D721Med (cell line): ENCODE data around the gene IL24.

Experiments used
- DNase-seq: peaks from one replicate; pipeline ENCODE4 v3.0.0; 2011; ENCODE audit warnings: low spot score; ENCODE audit not compliant: insufficient read length
- FAIRE-seq: peaks from 2 replicates; lab custom pipeline; 2011; peaks lifted over from hg19 to GRCh38; lab: Jason Lieb, UNC
- CTCF ChIP-seq: IDR thresholded peaks from 2 replicates; pipeline ENCODE4 v1.5.1; 2012; ENCODE audit warnings: mild to moderate bottlenecking, control low read depth; ENCODE audit not compliant: insufficient read depth; ENCODE audit errors: missing control alignments

IL24 gene

GRCh38 chr1:206911064-206911663 lies 13.9 kb downstream of the IL24 start:
- TF ChIP-seq CTCF = peak; percentile 66
- DNase-seq (no peak), FAIRE-seq (no peak)

- peak; percentile 95 for TF ChIP-seq CTCF
- DNase-seq (peak; percentile 60), FAIRE-seq (no peak)
Measured at GRCh38 chr1:206912445-206913095, 15.3 kb downstream of the IL24 start.

GRCh38 chr1:206913766-206914537 lies 16.7 kb downstream of the IL24 start:
- no peak for FAIRE-seq
- no peak for DNase-seq
- no peak for TF ChIP-seq CTCF

GRCh38 chr1:206915030-206915735 lies 17.9 kb downstream of the IL24 start:
- no peak for TF ChIP-seq CTCF
- DNase-seq = no peak
- no peak for FAIRE-seq

- TF ChIP-seq CTCF = no peak
- FAIRE-seq (no peak), DNase-seq (no peak)
Measured at GRCh38 chr1:206916000-206916709, 18.9 kb downstream of the IL24 start.

- FAIRE-seq (no peak), DNase-seq (no peak)
- no peak for TF ChIP-seq CTCF
Measured at GRCh38 chr1:206918076-206918475, 20.8 kb downstream of the IL24 start.
